HEK293 (cell line): ENCODE results near the gene SF3A1.

ENCODE experiments used
- GLIS2 ChIP-seq: fragments of 450-650 bp; formaldehyde crosslinking; IDR thresholded peaks from 2 replicates; pipeline ENCODE4 v1.5.1; 2016; ENCODE audit warnings: missing biosample characterization, missing genetic modification characterization
- HOXA7 ChIP-seq: sonication (generic); formaldehyde crosslinking; IDR thresholded peaks from 2 replicates; pipeline ENCODE4 v1.8.1; 2022; ENCODE audit warnings: missing genetic modification reagents, borderline replicate concordance
- KLF9 ChIP-seq: fragments of 450-650 bp; formaldehyde crosslinking; IDR thresholded peaks from 2 replicates; pipeline ENCODE4 v1.5.1; 2016; ENCODE audit warnings: missing biosample characterization, missing genetic modification characterization, low read depth
- SETDB1 ChIP-seq: IDR thresholded peaks from one replicate; pipeline ENCODE4 v1.6.1; 2017; ENCODE audit warnings: mild to moderate bottlenecking, low read length, moderate library complexity, mixed read lengths; ENCODE audit not compliant: insufficient read length
- ZBTB1 ChIP-seq: fragments of 450-650 bp; formaldehyde crosslinking; IDR thresholded peaks from 2 replicates; pipeline ENCODE4 v1.5.1; 2016; ENCODE audit warnings: missing biosample characterization, missing genetic modification characterization
- ZBTB17 ChIP-seq: fragments of 450-650 bp; formaldehyde crosslinking; IDR thresholded peaks from 2 replicates; pipeline ENCODE4 v1.5.1; 2016; ENCODE audit warnings: missing biosample characterization, missing genetic modification characterization
- ZBTB48 ChIP-seq: fragments of 450-650 bp; formaldehyde crosslinking; IDR thresholded peaks from 2 replicates; pipeline ENCODE4 v1.5.1; 2016; ENCODE audit warnings: missing biosample characterization, missing genetic modification characterization
- ZBTB7A ChIP-seq: fragments of 450-650 bp; formaldehyde crosslinking; IDR thresholded peaks from 2 replicates; pipeline ENCODE4 v1.5.1; 2016; ENCODE audit warnings: low read depth, missing biosample characterization, missing genetic modification characterization
- ZBTB8A ChIP-seq: fragments of 450-650 bp; formaldehyde crosslinking; IDR thresholded peaks from 2 replicates; pipeline ENCODE4 v1.5.1; 2016; ENCODE audit warnings: missing biosample characterization, missing genetic modification characterization
- ZFP3 ChIP-seq: fragments of 450-650 bp; formaldehyde crosslinking; IDR thresholded peaks from 2 replicates; pipeline ENCODE4 v1.5.1; 2016; ENCODE audit warnings: low read depth, missing biosample characterization, missing genetic modification characterization
- ZIC2 ChIP-seq: fragments of 450-650 bp; formaldehyde crosslinking; IDR thresholded peaks from 2 replicates; pipeline ENCODE4 v1.5.1; 2016; ENCODE audit warnings: missing biosample characterization, missing genetic modification characterization
- ZNF132 ChIP-seq: fragments of 450-650 bp; formaldehyde crosslinking; IDR thresholded peaks from 2 replicates; pipeline ENCODE4 v1.5.1; 2017; ENCODE audit warnings: missing biosample characterization, missing genetic modification characterization, borderline replicate concordance
- ZNF2 ChIP-seq: fragments of 450-650 bp; formaldehyde crosslinking; IDR thresholded peaks from 2 replicates; pipeline ENCODE4 v1.5.1; 2016; ENCODE audit warnings: missing biosample characterization, missing genetic modification characterization
- ZNF202 ChIP-seq: fragments of 450-650 bp; formaldehyde crosslinking; IDR thresholded peaks from 2 replicates; pipeline ENCODE4 v1.5.1; 2016; ENCODE audit warnings: missing biosample characterization, missing genetic modification characterization, borderline replicate concordance
- ZNF223 ChIP-seq: fragments of 450-650 bp; formaldehyde crosslinking; IDR thresholded peaks from 2 replicates; pipeline ENCODE4 v1.5.1; 2016; ENCODE audit warnings: missing biosample characterization, missing genetic modification characterization
- ZNF274 ChIP-seq, 2 experiments: fragments of 200-500 bp in 1 of 2; fragments of 450-650 bp in 1 of 2; sonication (Bioruptor generic) in 1 of 2; formaldehyde crosslinking in 1 of 2; IDR thresholded peaks; 2 replicates each; pipeline versions ENCODE4 v1.5.1 to v1.6.1; 2014 to 2016; ENCODE audit warnings: borderline replicate concordance in 1 of 2, inconsistent platforms in 1 of 2, low read length in 1 of 2, missing biosample characterization in 1 of 2, missing genetic modification characterization in 1 of 2
- ZNF350 ChIP-seq: fragments of 450-650 bp; formaldehyde crosslinking; IDR thresholded peaks from 2 replicates; pipeline ENCODE4 v1.5.0; 2017; ENCODE audit warnings: missing biosample characterization, mild to moderate bottlenecking, missing genetic modification characterization
- ZNF37A ChIP-seq: fragments of 450-650 bp; IDR thresholded peaks from 2 replicates; pipeline ENCODE4 v1.5.1; 2018; ENCODE audit warnings: missing biosample characterization, missing genetic modification characterization
- ZNF394 ChIP-seq: fragments of 450-650 bp; formaldehyde crosslinking; IDR thresholded peaks from 2 replicates; pipeline ENCODE4 v1.5.1; 2016; ENCODE audit warnings: missing biosample characterization, missing genetic modification characterization, mild to moderate bottlenecking, moderate library complexity, borderline replicate concordance
- ZNF433 ChIP-seq: fragments of 450-650 bp; formaldehyde crosslinking; IDR thresholded peaks from 2 replicates; pipeline ENCODE4 v1.5.1; 2016; ENCODE audit warnings: missing biosample characterization, missing genetic modification characterization, low read depth
- ZNF501 ChIP-seq: fragments of 450-650 bp; formaldehyde crosslinking; IDR thresholded peaks from 2 replicates; pipeline ENCODE4 v1.5.1; 2016; ENCODE audit warnings: missing biosample characterization, missing genetic modification characterization
- ZNF548 ChIP-seq: fragments of 450-650 bp; formaldehyde crosslinking; IDR thresholded peaks from 2 replicates; pipeline ENCODE4 v1.5.1; 2016; ENCODE audit warnings: missing biosample characterization, missing genetic modification characterization
- ZNF560 ChIP-seq: fragments of 450-650 bp; formaldehyde crosslinking; IDR thresholded peaks from 2 replicates; pipeline ENCODE4 v1.5.1; 2017; ENCODE audit warnings: missing biosample characterization, missing genetic modification characterization, borderline replicate concordance
- ZNF571 ChIP-seq: fragments of 450-650 bp; formaldehyde crosslinking; IDR thresholded peaks from 2 replicates; pipeline ENCODE4 v1.5.0; 2017; ENCODE audit warnings: missing biosample characterization, missing genetic modification characterization
- ZNF610 ChIP-seq: fragments of 450-650 bp; formaldehyde crosslinking; IDR thresholded peaks from 2 replicates; pipeline ENCODE4 v1.5.1; 2016; ENCODE audit warnings: missing biosample characterization, missing genetic modification characterization, borderline replicate concordance
- ZNF660 ChIP-seq: fragments of 450-650 bp; IDR thresholded peaks from 2 replicates; pipeline ENCODE4 v1.5.1; 2018; ENCODE audit warnings: missing biosample characterization, mild to moderate bottlenecking, missing genetic modification characterization
- ZNF830 ChIP-seq: fragments of 450-650 bp; IDR thresholded peaks from 2 replicates; pipeline ENCODE4 v1.5.0; 2018; ENCODE audit warnings: missing biosample characterization, missing genetic modification characterization, low read depth, mild to moderate bottlenecking, moderate library complexity
- TF ChIP-seq, protein P1 (sequence below): fragments of 450-650 bp; formaldehyde crosslinking; IDR thresholded peaks from 2 replicates; pipeline ENCODE4 v1.5.1; 2016; ENCODE audit warnings: missing biosample characterization, missing genetic modification characterization
- TF ChIP-seq, protein P2 (sequence below): fragments of 450-650 bp; formaldehyde crosslinking; IDR thresholded peaks from 2 replicates; pipeline ENCODE4 v1.5.1; 2016; ENCODE audit warnings: missing biosample characterization, missing genetic modification characterization
- TF ChIP-seq, protein P3 (sequence below): fragments of 450-650 bp; formaldehyde crosslinking; conservative IDR thresholded peaks from 2 replicates; pipeline ENCODE4 v1.5.1; 2016; ENCODE audit warnings: low read depth, missing biosample characterization, missing genetic modification characterization
- TF ChIP-seq, protein P4 (sequence below): fragments of 450-650 bp; formaldehyde crosslinking; IDR thresholded peaks from 2 replicates; pipeline ENCODE4 v1.5.1; 2017; ENCODE audit warnings: missing biosample characterization, missing genetic modification characterization
- TF ChIP-seq, protein P5 (sequence below): fragments of 450-650 bp; formaldehyde crosslinking; IDR thresholded peaks from 2 replicates; pipeline ENCODE4 v1.5.1; 2017; ENCODE audit warnings: missing biosample characterization, missing genetic modification characterization

SF3A1 gene

DNA sequence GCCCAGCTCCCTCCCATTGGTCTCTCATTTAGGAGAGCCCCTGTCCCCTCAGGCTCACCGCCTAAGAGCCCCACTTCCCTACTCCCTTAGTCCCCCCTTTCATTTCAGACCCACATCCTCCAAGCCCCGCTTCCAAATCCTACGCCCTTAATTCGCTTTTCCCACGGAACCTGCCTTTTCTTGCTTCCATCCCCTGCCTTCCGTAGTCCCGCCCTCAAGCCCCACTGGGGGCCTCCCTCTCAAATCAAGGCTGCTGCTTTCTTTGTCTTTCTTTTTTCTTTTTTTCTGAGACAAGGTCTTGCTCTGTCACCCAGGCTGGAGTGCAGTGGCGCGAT is 509 bp upstream of the SF3A1 start (continued):
- TF ChIP-seq ZNF610 (tag by site-specific recombination) = no peak
- TF ChIP-seq ZNF274 (IDR thresholded peaks at IDR 0.05; ENCODE audit: low read length) = no peak
- no peak for TF ChIP-seq ZNF274 (tag by site-specific recombination; IDR thresholded peaks at IDR 0.05; ENCODE audit: borderline replicate concordance)
- TF ChIP-seq, protein P1, sequence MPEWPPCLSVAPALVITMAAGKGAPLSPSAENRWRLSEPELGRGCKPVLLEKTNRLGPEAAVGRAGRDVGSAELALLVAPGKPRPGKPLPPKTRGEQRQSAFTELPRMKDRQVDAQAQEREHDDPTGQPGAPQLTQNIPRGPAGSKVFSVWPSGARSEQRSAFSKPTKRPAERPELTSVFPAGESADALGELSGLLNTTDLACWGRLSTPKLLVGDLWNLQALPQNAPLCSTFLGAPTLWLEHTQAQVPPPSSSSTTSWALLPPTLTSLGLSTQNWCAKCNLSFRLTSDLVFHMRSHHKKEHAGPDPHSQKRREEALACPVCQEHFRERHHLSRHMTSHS = no peak
- no peak for TF ChIP-seq ZNF132 (tag by site-specific recombination)
- TF ChIP-seq ZNF830 (tag by site-specific recombination) = no peak
- peak; percentile 90 for TF ChIP-seq GLIS2 (tag by site-specific recombination)
- TF ChIP-seq KLF9 (tag by site-specific recombination) = 0 out of 2 replicates have a peak, but pooled peaks have one; percentile 2
- TF ChIP-seq ZNF223 (tag by site-specific recombination) = no peak
- no peak for TF ChIP-seq ZNF501 (tag by site-specific recombination)
- TF ChIP-seq ZNF560 (tag by site-specific recombination) = no peak
- no peak for TF ChIP-seq ZNF548 (tag by site-specific recombination)
- TF ChIP-seq ZNF433 = no peak
- no peak for TF ChIP-seq ZNF2
- no peak for TF ChIP-seq ZNF571 (tag by site-specific recombination)
- TF ChIP-seq ZBTB1 = no peak
- 0 out of 2 replicates have a peak, but pooled peaks have one; percentile 6 for TF ChIP-seq ZBTB17 (tag by site-specific recombination)
- TF ChIP-seq ZNF660 = no peak
- TF ChIP-seq ZBTB48 (tag by site-specific recombination) = peak; percentile 47; the same call in 1 of the 2 replicates
- no peak for TF ChIP-seq HOXA7 (CRISPR knock-in tag)
- TF ChIP-seq, protein P2, sequence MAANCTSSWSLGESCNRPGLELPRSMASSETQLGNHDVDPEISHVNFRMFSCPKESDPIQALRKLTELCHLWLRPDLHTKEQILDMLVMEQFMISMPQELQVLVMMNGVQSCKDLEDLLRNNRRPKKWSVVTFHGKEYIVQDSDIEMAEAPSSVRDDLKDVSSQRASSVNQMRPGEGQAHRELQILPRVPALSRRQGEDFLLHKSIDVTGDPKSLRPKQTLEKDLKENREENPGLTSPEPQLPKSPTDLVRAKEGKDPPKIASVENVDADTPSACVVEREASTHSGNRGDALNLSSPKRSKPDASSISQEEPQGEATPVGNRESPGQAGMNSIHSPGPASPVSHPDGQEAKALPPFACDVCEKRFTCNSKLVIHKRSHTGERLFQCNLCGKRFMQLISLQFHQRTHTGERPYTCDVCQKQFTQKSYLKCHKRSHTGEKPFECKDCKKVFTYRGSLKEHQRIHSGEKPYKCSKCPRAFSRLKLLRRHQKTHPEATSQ (tag by site-specific recombination) = no peak
- TF ChIP-seq, protein P3, sequence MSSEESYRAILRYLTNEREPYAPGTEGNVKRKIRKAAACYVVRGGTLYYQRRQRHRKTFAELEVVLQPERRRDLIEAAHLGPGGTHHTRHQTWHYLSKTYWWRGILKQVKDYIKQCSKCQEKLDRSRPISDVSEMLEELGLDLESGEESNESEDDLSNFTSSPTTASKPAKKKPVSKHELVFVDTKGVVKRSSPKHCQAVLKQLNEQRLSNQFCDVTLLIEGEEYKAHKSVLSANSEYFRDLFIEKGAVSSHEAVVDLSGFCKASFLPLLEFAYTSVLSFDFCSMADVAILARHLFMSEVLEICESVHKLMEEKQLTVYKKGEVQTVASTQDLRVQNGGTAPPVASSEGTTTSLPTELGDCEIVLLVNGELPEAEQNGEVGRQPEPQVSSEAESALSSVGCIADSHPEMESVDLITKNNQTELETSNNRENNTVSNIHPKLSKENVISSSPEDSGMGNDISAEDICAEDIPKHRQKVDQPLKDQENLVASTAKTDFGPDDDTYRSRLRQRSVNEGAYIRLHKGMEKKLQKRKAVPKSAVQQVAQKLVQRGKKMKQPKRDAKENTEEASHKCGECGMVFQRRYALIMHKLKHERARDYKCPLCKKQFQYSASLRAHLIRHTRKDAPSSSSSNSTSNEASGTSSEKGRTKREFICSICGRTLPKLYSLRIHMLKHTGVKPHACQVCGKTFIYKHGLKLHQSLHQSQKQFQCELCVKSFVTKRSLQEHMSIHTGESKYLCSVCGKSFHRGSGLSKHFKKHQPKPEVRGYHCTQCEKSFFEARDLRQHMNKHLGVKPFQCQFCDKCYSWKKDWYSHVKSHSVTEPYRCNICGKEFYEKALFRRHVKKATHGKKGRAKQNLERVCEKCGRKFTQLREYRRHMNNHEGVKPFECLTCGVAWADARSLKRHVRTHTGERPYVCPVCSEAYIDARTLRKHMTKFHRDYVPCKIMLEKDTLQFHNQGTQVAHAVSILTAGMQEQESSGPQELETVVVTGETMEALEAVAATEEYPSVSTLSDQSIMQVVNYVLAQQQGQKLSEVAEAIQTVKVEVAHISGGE = no peak
- TF ChIP-seq ZNF350 (tag by site-specific recombination) = no peak
- no peak for TF ChIP-seq SETDB1
- no peak for TF ChIP-seq ZNF37A (tag by site-specific recombination)
- no peak for TF ChIP-seq ZNF202 (tag by site-specific recombination)
- TF ChIP-seq, protein P4, sequence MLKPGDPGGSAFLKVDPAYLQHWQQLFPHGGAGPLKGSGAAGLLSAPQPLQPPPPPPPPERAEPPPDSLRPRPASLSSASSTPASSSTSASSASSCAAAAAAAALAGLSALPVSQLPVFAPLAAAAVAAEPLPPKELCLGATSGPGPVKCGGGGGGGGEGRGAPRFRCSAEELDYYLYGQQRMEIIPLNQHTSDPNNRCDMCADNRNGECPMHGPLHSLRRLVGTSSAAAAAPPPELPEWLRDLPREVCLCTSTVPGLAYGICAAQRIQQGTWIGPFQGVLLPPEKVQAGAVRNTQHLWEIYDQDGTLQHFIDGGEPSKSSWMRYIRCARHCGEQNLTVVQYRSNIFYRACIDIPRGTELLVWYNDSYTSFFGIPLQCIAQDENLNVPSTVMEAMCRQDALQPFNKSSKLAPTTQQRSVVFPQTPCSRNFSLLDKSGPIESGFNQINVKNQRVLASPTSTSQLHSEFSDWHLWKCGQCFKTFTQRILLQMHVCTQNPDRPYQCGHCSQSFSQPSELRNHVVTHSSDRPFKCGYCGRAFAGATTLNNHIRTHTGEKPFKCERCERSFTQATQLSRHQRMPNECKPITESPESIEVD = no peak
- TF ChIP-seq, protein P5, sequence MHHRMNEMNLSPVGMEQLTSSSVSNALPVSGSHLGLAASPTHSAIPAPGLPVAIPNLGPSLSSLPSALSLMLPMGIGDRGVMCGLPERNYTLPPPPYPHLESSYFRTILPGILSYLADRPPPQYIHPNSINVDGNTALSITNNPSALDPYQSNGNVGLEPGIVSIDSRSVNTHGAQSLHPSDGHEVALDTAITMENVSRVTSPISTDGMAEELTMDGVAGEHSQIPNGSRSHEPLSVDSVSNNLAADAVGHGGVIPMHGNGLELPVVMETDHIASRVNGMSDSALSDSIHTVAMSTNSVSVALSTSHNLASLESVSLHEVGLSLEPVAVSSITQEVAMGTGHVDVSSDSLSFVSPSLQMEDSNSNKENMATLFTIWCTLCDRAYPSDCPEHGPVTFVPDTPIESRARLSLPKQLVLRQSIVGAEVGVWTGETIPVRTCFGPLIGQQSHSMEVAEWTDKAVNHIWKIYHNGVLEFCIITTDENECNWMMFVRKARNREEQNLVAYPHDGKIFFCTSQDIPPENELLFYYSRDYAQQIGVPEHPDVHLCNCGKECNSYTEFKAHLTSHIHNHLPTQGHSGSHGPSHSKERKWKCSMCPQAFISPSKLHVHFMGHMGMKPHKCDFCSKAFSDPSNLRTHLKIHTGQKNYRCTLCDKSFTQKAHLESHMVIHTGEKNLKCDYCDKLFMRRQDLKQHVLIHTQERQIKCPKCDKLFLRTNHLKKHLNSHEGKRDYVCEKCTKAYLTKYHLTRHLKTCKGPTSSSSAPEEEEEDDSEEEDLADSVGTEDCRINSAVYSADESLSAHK (tag by site-specific recombination) = no peak
- no peak for TF ChIP-seq ZIC2 (tag by site-specific recombination)
- TF ChIP-seq ZFP3 (tag by site-specific recombination) = no peak
- 0 out of 2 replicates have a peak, but pooled peaks have one; percentile 6 for TF ChIP-seq ZBTB8A
- TF ChIP-seq ZNF394 = no peak
- TF ChIP-seq ZBTB7A (tag by site-specific recombination) = no peak
